HepG2 (cell line): ENCODE data around the gene NUDT2. TPM values are rescaled to one million over a fixed set of nuclear protein-coding genes. Genes with fewer than 3 reads are reported as not detected.

Source experiments
- ATF6 ChIP-seq: sonication (generic); formaldehyde crosslinking; conservative IDR thresholded peaks from 2 replicates; pipeline ENCODE4 v1.4.0; 2020; ENCODE audit warnings: missing genetic modification reagents
- CEBPG ChIP-seq: IDR thresholded peaks from 2 replicates; pipeline ENCODE4 v1.6.1; 2016
- CENPX ChIP-seq: sonication (generic); formaldehyde crosslinking; IDR thresholded peaks from 2 replicates; pipeline ENCODE4 v1.9.0; 2021; ENCODE audit warnings: mild to moderate bottlenecking, missing genetic modification reagents, moderate library complexity
- CREBL2 ChIP-seq: sonication (generic); formaldehyde crosslinking; IDR thresholded peaks from 2 replicates; pipeline ENCODE4 v1.8.1; 2023; ENCODE audit warnings: missing genetic modification reagents, mild to moderate bottlenecking, borderline replicate concordance
- FOXJ3 ChIP-seq: sonication (generic); formaldehyde crosslinking; IDR thresholded peaks from 2 replicates; pipeline ENCODE4 v1.4.0; 2020; ENCODE audit warnings: missing genetic modification reagents, mild to moderate bottlenecking, borderline replicate concordance
- HOXA3 ChIP-seq: sonication (generic); formaldehyde crosslinking; IDR thresholded peaks from 2 replicates; pipeline ENCODE4 v1.5.0; 2020; ENCODE audit warnings: missing genetic modification reagents
- PHF20 ChIP-seq: sonication (generic); formaldehyde crosslinking; IDR thresholded peaks from 2 replicates; pipeline ENCODE4 v1.5.0; 2020; ENCODE audit warnings: mild to moderate bottlenecking, missing genetic modification reagents
- PHF5A ChIP-seq: IDR thresholded peaks from one replicate; pipeline ENCODE4 v1.6.1; 2018; ENCODE audit warnings: low read depth, missing genetic modification reagents; ENCODE audit not compliant: unreplicated experiment
- RERE ChIP-seq: IDR thresholded peaks from 2 replicates; pipeline ENCODE4 v1.6.1; 2016; ENCODE audit warnings: low read depth, missing genetic modification reagents, missing compliant biosample characterization
- SIN3B ChIP-seq: fragments of 150-350 bp; IDR thresholded peaks from 2 replicates; pipeline ENCODE4 v1.6.1; 2014; ENCODE audit warnings: low read length
- SKI ChIP-seq: fragments of 450-650 bp; IDR thresholded peaks from one replicate; pipeline ENCODE4 v1.6.1; 2018; ENCODE audit warnings: mild to moderate bottlenecking; ENCODE audit not compliant: partially characterized antibody
- TARDBP ChIP-seq: sonication (generic); formaldehyde crosslinking; IDR thresholded peaks from 2 replicates; pipeline ENCODE4 v1.8.0; 2022; ENCODE audit warnings: mild to moderate bottlenecking, missing genetic modification reagents
- TEAD2 ChIP-seq: sonication (generic); formaldehyde crosslinking; IDR thresholded peaks from 2 replicates; pipeline ENCODE4 v1.9.0; 2021; ENCODE audit warnings: missing genetic modification reagents
- TOE1 ChIP-seq: sonication (generic); formaldehyde crosslinking; IDR thresholded peaks from 2 replicates; pipeline ENCODE4 v1.4.0; 2020; ENCODE audit warnings: mild to moderate bottlenecking, missing genetic modification reagents
- ZBTB14 ChIP-seq: sonication (generic); formaldehyde crosslinking; IDR thresholded peaks from 2 replicates; pipeline ENCODE4 v1.4.0; 2020; ENCODE audit warnings: missing genetic modification reagents
- ZNF367 ChIP-seq: sonication (generic); formaldehyde crosslinking; IDR thresholded peaks from 2 replicates; pipeline ENCODE4 v1.4.0; 2020; ENCODE audit warnings: missing genetic modification reagents, borderline replicate concordance
- ZNF501 ChIP-seq: sonication (generic); formaldehyde crosslinking; IDR thresholded peaks from 2 replicates; pipeline ENCODE4 v1.5.1; 2020; ENCODE audit warnings: mild to moderate bottlenecking, moderate library complexity, missing genetic modification reagents
- ZNF550 ChIP-seq: sonication (generic); formaldehyde crosslinking; IDR thresholded peaks from 2 replicates; pipeline ENCODE4 v1.4.0; 2020; ENCODE audit warnings: mild to moderate bottlenecking, missing genetic modification reagents, borderline replicate concordance
- ZNF556 ChIP-seq: sonication (generic); formaldehyde crosslinking; IDR thresholded peaks from 2 replicates; pipeline ENCODE4 v1.4.0; 2020; ENCODE audit warnings: mild to moderate bottlenecking, missing genetic modification reagents, borderline replicate concordance
- ZUFSP ChIP-seq: sonication (generic); formaldehyde crosslinking; IDR thresholded peaks from 2 replicates; pipeline ENCODE4 v1.9.0; 2021; ENCODE audit warnings: missing genetic modification reagents, mild to moderate bottlenecking, borderline replicate concordance
- polyA plus RNA-seq, 8 experiments: library from polyadenylated mRNA; depleted of rRNA in 3 of 8; stranded (reverse) in 7 of 8; unstranded in 1 of 8; fragments of >200 nt; fragmentation: Illumina TruSeq in 4 of 8; extraction: Trizol in 4 of 8; gene quantifications; 2 replicates each; pipeline versions ENCODE4 v1.2.1 to v1.2.3, GENCODE V29; 2011 to 2016; ENCODE audit warnings: low read depth in 4 of 8, missing spikeins in 1 of 8, mixed read lengths in 1 of 8; ENCODE audit not compliant: insufficient read depth in 1 of 8
- total RNA-seq, 5 experiments: library from RNA; depleted of rRNA; stranded (reverse); fragments of >200 nt; fragmentation: Illumina TruSeq; extraction: Trizol; gene quantifications; 2 replicates each; pipeline ENCODE4 v1.2.3, GENCODE V29; 2016; ENCODE audit warnings: low read depth in 1 of 5

NUDT2 gene
- total and polyA plus RNA-seq, 2 of the 13 experiments (the other 11 are each of a cell fraction or from before 2014, with no cell fraction given) = 19.9 to 24.6 TPM

- TF ChIP-seq ZUFSP (CRISPR knock-in tag) (no peak), ZNF556 (CRISPR knock-in tag) (peak; percentile 67; the same call in 1 of the 2 replicates), CENPX (CRISPR knock-in tag) (no peak), SIN3B (no peak), HOXA3 (CRISPR knock-in tag) (peak; percentile 33; the same call in 1 of the 2 replicates), TOE1 (CRISPR knock-in tag) (no peak), ZNF550 (CRISPR knock-in tag) (no peak), PHF5A (CRISPR knock-in tag) (peak; percentile 47), CREBL2 (CRISPR knock-in tag) (no peak), RERE (CRISPR knock-in tag) (no peak), SKI (no peak), TARDBP (CRISPR knock-in tag) (peak; percentile 64), PHF20 (no peak; the same call in 1 of the 2 replicates), FOXJ3 (CRISPR knock-in tag) (no peak), ZNF501 (CRISPR knock-in tag) (peak; percentile 39; the same call in 1 of the 2 replicates), ATF6 (CRISPR knock-in tag) (no peak), ZNF367 (CRISPR knock-in tag) (no peak), TEAD2 (CRISPR knock-in tag) (no peak), CEBPG (CRISPR knock-in tag) (no peak), ZBTB14 (CRISPR knock-in tag) (no peak)
These were observed 50.1 kb downstream of the NUDT2 start (continued) for GRCh38 chr9:34379334-34380033.
